Keratinocyte (primary cell): ENCODE results near the gene SLC25A42. TPM values are rescaled to one million over a fixed set of nuclear protein-coding genes. Genes with fewer than 3 reads are reported as not detected.

Source experiments
- DNase-seq: peaks from one replicate; pipeline ENCODE4 v3.0.0-alpha.2; 2011; ENCODE audit warnings: low read depth, missing footprints, low spot score
- FAIRE-seq: peaks from 2 replicates; lab custom pipeline; 2011; peaks lifted over from hg19 to GRCh38; lab: Jason Lieb, UNC
- H2AFZ ChIP-seq: 2 replicates; pipeline ENCODE4 v1.6.0; 2012; ENCODE audit warnings: low read length, control low read depth, inconsistent platforms; ENCODE audit not compliant: control insufficient read depth
- H3K27ac ChIP-seq: 2 replicates; pipeline ENCODE4 v1.5.1; 2011; ENCODE audit warnings: low read length; ENCODE audit not compliant: control insufficient read depth, insufficient read depth
- H3K27me3 ChIP-seq: 3 replicates; pipeline ENCODE4 v1.6.0; 2011; ENCODE audit warnings: low read length; ENCODE audit not compliant: control insufficient read depth, insufficient read depth; ENCODE audit errors: extremely low read depth
- H3K36me3 ChIP-seq, 2 experiments: 2 replicates in 1 of 2; 3 replicates in 1 of 2; pipeline ENCODE4 v1.5.1; 2011; ENCODE audit warnings: low read length in 2 of 2, mild to moderate bottlenecking in 1 of 2; ENCODE audit not compliant: control insufficient read depth in 2 of 2, insufficient read depth in 2 of 2; ENCODE audit errors: extremely low read depth in 1 of 2
- H3K4me1 ChIP-seq: 3 replicates; pipeline ENCODE4 v1.5.1; 2011; ENCODE audit warnings: low read length; ENCODE audit not compliant: control insufficient read depth, insufficient read depth; ENCODE audit errors: extremely low read depth
- H3K4me2 ChIP-seq: 3 replicates; pipeline ENCODE4 v1.6.0; 2011; ENCODE audit warnings: low read depth, low read length; ENCODE audit not compliant: control insufficient read depth, insufficient read depth; ENCODE audit errors: extremely low read depth
- H3K4me3 ChIP-seq, 3 experiments: fragments of 200-600 bp in 1 of 3; sonication (generic) in 1 of 3; 2 replicates in 2 of 3; 3 replicates in 1 of 3; pipeline ENCODE4 v1.5.1; 2011 to 2016; ENCODE audit warnings: low read length in 3 of 3, mild to moderate bottlenecking in 3 of 3, control low read depth in 2 of 3, inconsistent platforms in 1 of 3, low read depth in 1 of 3, mixed read lengths in 1 of 3, mixed run types in 1 of 3, moderate library complexity in 1 of 3; ENCODE audit not compliant: control insufficient read depth in 2 of 3, insufficient read depth in 2 of 3; ENCODE audit errors: extremely low read depth in 1 of 3
- H3K79me2 ChIP-seq: 2 replicates; pipeline ENCODE4 v1.6.0; 2012; ENCODE audit warnings: low read length; ENCODE audit not compliant: control insufficient read depth, insufficient read depth
- H3K9ac ChIP-seq: 3 replicates; pipeline ENCODE4 v1.6.0; 2011; ENCODE audit warnings: low read length; ENCODE audit not compliant: control insufficient read depth, insufficient read depth; ENCODE audit errors: extremely low read depth
- H3K9me1 ChIP-seq: 3 replicates; pipeline ENCODE4 v1.6.0; 2011; ENCODE audit warnings: low read length; ENCODE audit not compliant: control insufficient read depth, insufficient read depth; ENCODE audit errors: extremely low read depth
- H3K9me3 ChIP-seq: 2 replicates; pipeline ENCODE4 v1.5.1; 2012; ENCODE audit warnings: low read depth, low read length; ENCODE audit not compliant: control insufficient read depth
- H4K20me1 ChIP-seq: 3 replicates; pipeline ENCODE4 v1.6.0; 2011; ENCODE audit warnings: low read length; ENCODE audit not compliant: control insufficient read depth, insufficient read depth; ENCODE audit errors: extremely low read depth
- EZH2 ChIP-seq: IDR thresholded peaks from one replicate; pipeline ENCODE4 v1.6.1; 2012; ENCODE audit warnings: inconsistent platforms, mild to moderate bottlenecking, low read length, moderate library complexity
- dilution Hi-C: fragments of 300-500 bp; cut with MboI; formaldehyde crosslinking; loops from one replicate; pipeline ENCODE4 v1.7.0; 2020; ENCODE audit warnings: low sequenced_read_pairs; ENCODE audit not compliant: extremely low pct_ligation_motif_present
- polyA plus RNA-seq, 5 experiments: library from polyadenylated mRNA; depleted of rRNA in 3 of 5; stranded (reverse) in 3 of 5; stranded (forward) in 1 of 5; unstranded in 1 of 5; fragments of >200 nt; gene quantifications; 1 replicate in 1 of 5; 2 replicates in 3 of 5; 3 replicates in 1 of 5; pipeline versions ENCODE4 v1.2.1 to v1.2.3, GENCODE V29; 2011 to 2012; ENCODE audit warnings: missing spikeins in 2 of 5, low read depth in 1 of 5, low replicate concordance in 1 of 5
- TF ChIP-seq, protein P1 (sequence below), 3 experiments: IDR thresholded peaks in 1 of 3; conservative IDR thresholded peaks in 1 of 3; optimal IDR thresholded peaks in 1 of 3; 2 replicates in 2 of 3; 3 replicates in 1 of 3; pipeline versions ENCODE3 to v1.5.1; 2011; ENCODE audit warnings: low read length in 3 of 3, mild to moderate bottlenecking in 3 of 3, moderate library complexity in 2 of 3, control low read depth in 1 of 3, inconsistent platforms in 1 of 3; ENCODE audit not compliant: insufficient read depth in 2 of 3; ENCODE audit errors: extremely low read depth in 1 of 3

Gene SLC25A42
- polyA plus RNA-seq, 1 donor (not counting 4 experiments of a cell fraction or from before 2014, with no cell fraction given), result 1.2 TPM

GRCh38 chr19:19039901-19040300, 23.9 kb upstream of the SLC25A42 start:
- Histone ChIP-seq H3K9me1 (no peaks in the 10 kb centered on the region), H3K9me3 (no peaks in the 10 kb centered on the region), H3K4me3 (no peak overlapping the region), H3K4me1 (no peaks in the 10 kb centered on the region), H3K27me3 (no peaks in the 10 kb centered on the region), H4K20me1 (no peaks in the 10 kb centered on the region), H2AFZ (no peak overlapping the region), H3K27ac (no peak overlapping the region), H3K36me3 (peaks cover 20 to 23% of the 10 kb centered on the region in 2 experiments), H3K9ac (no peak overlapping the region), H3K79me2 (peaks cover 45% of the 10 kb centered on the region), H3K4me2 (no peak overlapping the region)
- FAIRE-seq (no peak), DNase-seq (no peak)
- dilution Hi-C loops, result no loop called here
- TF ChIP-seq, protein P1, sequence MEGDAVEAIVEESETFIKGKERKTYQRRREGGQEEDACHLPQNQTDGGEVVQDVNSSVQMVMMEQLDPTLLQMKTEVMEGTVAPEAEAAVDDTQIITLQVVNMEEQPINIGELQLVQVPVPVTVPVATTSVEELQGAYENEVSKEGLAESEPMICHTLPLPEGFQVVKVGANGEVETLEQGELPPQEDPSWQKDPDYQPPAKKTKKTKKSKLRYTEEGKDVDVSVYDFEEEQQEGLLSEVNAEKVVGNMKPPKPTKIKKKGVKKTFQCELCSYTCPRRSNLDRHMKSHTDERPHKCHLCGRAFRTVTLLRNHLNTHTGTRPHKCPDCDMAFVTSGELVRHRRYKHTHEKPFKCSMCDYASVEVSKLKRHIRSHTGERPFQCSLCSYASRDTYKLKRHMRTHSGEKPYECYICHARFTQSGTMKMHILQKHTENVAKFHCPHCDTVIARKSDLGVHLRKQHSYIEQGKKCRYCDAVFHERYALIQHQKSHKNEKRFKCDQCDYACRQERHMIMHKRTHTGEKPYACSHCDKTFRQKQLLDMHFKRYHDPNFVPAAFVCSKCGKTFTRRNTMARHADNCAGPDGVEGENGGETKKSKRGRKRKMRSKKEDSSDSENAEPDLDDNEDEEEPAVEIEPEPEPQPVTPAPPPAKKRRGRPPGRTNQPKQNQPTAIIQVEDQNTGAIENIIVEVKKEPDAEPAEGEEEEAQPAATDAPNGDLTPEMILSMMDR (optimal IDR thresholded peaks at IDR 0.05 in 1 of 3, IDR thresholded peaks at IDR 0.05 in 1 of 3, conservative IDR thresholded peaks at IDR 0.05 in 1 of 3; ENCODE audit: extremely low read depth in 1 of 3, insufficient read depth in 2 of 3, low read length in 3 of 3), result no peak
- TF ChIP-seq EZH2, result no peak

- Histone ChIP-seq H3K4me3 (no peak overlapping the region), H2AFZ (no peak overlapping the region), H3K36me3 (peaks cover 20 to 23% of the 10 kb centered on the region in 2 experiments), H3K4me1 (no peaks in the 10 kb centered on the region), H3K27ac (no peak overlapping the region), H3K9me3 (no peaks in the 10 kb centered on the region), H3K27me3 (no peaks in the 10 kb centered on the region), H3K4me2 (no peak overlapping the region), H3K79me2 (peaks cover 40% of the 10 kb centered on the region), H3K9ac (no peak overlapping the region), H4K20me1 (no peaks in the 10 kb centered on the region), H3K9me1 (no peaks in the 10 kb centered on the region)
- DNase-seq (no peak), FAIRE-seq (no peak)
- dilution Hi-C loops, result no loop called here
- no peak for TF ChIP-seq EZH2
- TF ChIP-seq, protein P1 (optimal IDR thresholded peaks at IDR 0.05 in 1 of 3, IDR thresholded peaks at IDR 0.05 in 1 of 3, conservative IDR thresholded peaks at IDR 0.05 in 1 of 3; ENCODE audit: extremely low read depth in 1 of 3, insufficient read depth in 2 of 3, low read length in 3 of 3), result no peak
These were observed 23.4 kb upstream of the SLC25A42 start for GRCh38 chr19:19040417-19040816.
